ENCODE results near the gene C1orf185.

GRCh38 chr1:51072651-51073050 is 29.4 kb upstream of the C1orf185 start:
- TF ChIP-seq GATA2 (IDR thresholded peaks at IDR 0.05; ENCODE audit: low read depth, low read length) (no peak), GATA3 (IDR thresholded peaks at IDR 0.05; ENCODE audit: low read depth, low read length) (no peak)
